SK-N-SH (cell line): ENCODE results near the gene KLRC3. TPM values are rescaled to one million over a fixed set of nuclear protein-coding genes. Genes with fewer than 3 reads are reported as not detected.

ENCODE experiments used
- CTCF ChIA-PET: fragments of 300-600, 350-600 bp; formaldehyde crosslinking; extraction: SDS; loops from one replicate; lab custom pipeline; 2021; lab: Yijun Ruan, JAX
- POLR2A ChIA-PET: fragments of 350-600 bp; sonication (Branson Sonifier 250); formaldehyde crosslinking; extraction: SDS; loops from one replicate; lab custom pipeline; 2020; ENCODE audit warnings: antibody characterized with exemption, inconsistent platforms; lab: Yijun Ruan, JAX
- DNase-seq: peaks from one replicate; pipeline ENCODE4 v3.0.0; 2012
- H2AFZ ChIP-seq: fragments of 200-600 bp; sonication (generic); 2 replicates; pipeline ENCODE4 v1.8.1; 2016; ENCODE audit warnings: antibody characterized with exemption, mild to moderate bottlenecking, low read depth
- H3F3A ChIP-seq: fragments of 200-600 bp; sonication (generic); replicated peaks from 2 replicates; pipeline ENCODE3; 2016; ENCODE audit warnings: antibody characterized with exemption, mild to moderate bottlenecking; ENCODE audit not compliant: insufficient read depth
- H3K27ac ChIP-seq, 2 experiments: fragments of 200-500 bp in 1 of 2; fragments of 200-600 bp in 1 of 2; sonication (Bioruptor generic) in 1 of 2; sonication (generic), shearing (Covaris generic) in 1 of 2; 2 replicates each; pipeline versions ENCODE4 v1.5.1 to v1.6.1; 2014 to 2016; ENCODE audit warnings: low read depth in 2 of 2, inconsistent platforms in 1 of 2, low read length in 1 of 2, mild to moderate bottlenecking in 1 of 2, mixed read lengths in 1 of 2
- H3K27me3 ChIP-seq: fragments of 200-600 bp; sonication (generic), shearing (Covaris generic); 2 replicates; pipeline ENCODE4 v1.6.1; 2016; ENCODE audit warnings: mixed run types; ENCODE audit not compliant: insufficient read depth
- H3K36me3 ChIP-seq, 2 experiments: fragments of 200-500 bp in 1 of 2; fragments of 200-600 bp in 1 of 2; sonication (Bioruptor generic) in 1 of 2; sonication (generic) in 1 of 2; replicated peaks in 1 of 2; 2 replicates each; pipeline versions ENCODE3 to v1.5.1; 2014 to 2016; ENCODE audit warnings: low read length in 1 of 2, mild to moderate bottlenecking in 1 of 2; ENCODE audit not compliant: insufficient read depth in 2 of 2, control insufficient read depth in 1 of 2
- H3K4me1 ChIP-seq, 2 experiments: fragments of 200-500 bp in 1 of 2; fragments of 200-600 bp in 1 of 2; sonication (Bioruptor generic) in 1 of 2; sonication (generic), shearing (Covaris generic) in 1 of 2; 2 replicates each; pipeline versions ENCODE4 v1.5.1 to v1.6.1; 2014 to 2016; ENCODE audit warnings: low read depth in 1 of 2, low read length in 1 of 2, mixed run types in 1 of 2; ENCODE audit not compliant: insufficient read depth in 2 of 2, control insufficient read depth in 1 of 2
- H3K4me2 ChIP-seq: fragments of 200-600 bp; sonication (generic), shearing (Covaris generic); 2 replicates; pipeline ENCODE4 v1.6.1; 2017; ENCODE audit warnings: mixed run types
- H3K4me3 ChIP-seq, 2 experiments: fragments of 200-500 bp in 1 of 2; fragments of 200-600 bp in 1 of 2; sonication (Bioruptor generic) in 1 of 2; sonication (generic), shearing (Covaris generic) in 1 of 2; 2 replicates each; pipeline versions ENCODE4 v1.5.1 to v1.8.1; 2014 to 2016; ENCODE audit warnings: low read depth in 2 of 2, inconsistent platforms in 1 of 2, low read length in 1 of 2, mild to moderate bottlenecking in 1 of 2, mixed read lengths in 1 of 2, moderate library complexity in 1 of 2
- H3K79me2 ChIP-seq: fragments of 200-600 bp; sonication (generic); 2 replicates; pipeline ENCODE4 v1.8.1; 2017; ENCODE audit warnings: mild to moderate bottlenecking; ENCODE audit not compliant: insufficient read depth
- H3K9ac ChIP-seq: fragments of 200-600 bp; sonication (generic); 2 replicates; pipeline ENCODE4 v1.6.1; 2017; ENCODE audit warnings: mixed run types
- H3K9me2 ChIP-seq: fragments of 200-600 bp; sonication (generic); 2 replicates; pipeline ENCODE4 v1.6.1; 2017; ENCODE audit warnings: mixed run types
- H3K9me3 ChIP-seq: fragments of 200-600 bp; sonication (generic); 2 replicates; pipeline ENCODE4 v1.6.1; 2017; ENCODE audit warnings: mixed run types, mild to moderate bottlenecking, moderate library complexity
- H4K20me1 ChIP-seq: fragments of 200-600 bp; sonication (generic); 2 replicates; pipeline ENCODE4 v1.6.1; 2017; ENCODE audit warnings: mild to moderate bottlenecking, mixed run types; ENCODE audit not compliant: insufficient read depth
- CHD2 ChIP-seq: fragments of 150-350 bp; IDR thresholded peaks from 2 replicates; pipeline ENCODE4 v1.6.1; 2018; ENCODE audit warnings: low read length; ENCODE audit not compliant: partially characterized antibody
- EP300 ChIP-seq, 2 experiments: IDR thresholded peaks; 2 replicates each; pipeline versions ENCODE4 v1.4.0 to v1.6.1; 2012; ENCODE audit warnings: borderline replicate concordance in 1 of 2, low read depth in 1 of 2, low read length in 1 of 2
- EZH2phosphoT487 ChIP-seq: fragments of 200-600 bp; sonication (generic); IDR thresholded peaks from 2 replicates; pipeline ENCODE4 v1.6.1; 2017; ENCODE audit warnings: low read depth, mixed run types, mild to moderate bottlenecking, antibody characterized with exemption, moderate library complexity, borderline replicate concordance
- FOXM1 ChIP-seq: IDR thresholded peaks from 2 replicates; pipeline ENCODE4 v1.4.0; 2012; ENCODE audit warnings: low read depth, mild to moderate bottlenecking
- JUND ChIP-seq: IDR thresholded peaks from 2 replicates; pipeline ENCODE4 v1.4.0; 2012
- MAX ChIP-seq: IDR thresholded peaks from 2 replicates; pipeline ENCODE4 v1.4.0; 2012; ENCODE audit warnings: low read depth
- MEF2A ChIP-seq: IDR thresholded peaks from 2 replicates; pipeline ENCODE4 v1.4.0; 2012; ENCODE audit warnings: low read depth, borderline replicate concordance
- MXI1 ChIP-seq: IDR thresholded peaks from 2 replicates; pipeline ENCODE4 v1.6.1; 2012; ENCODE audit warnings: mild to moderate bottlenecking, low read depth, low read length, improper control_type of control experiment
- NFIC ChIP-seq: IDR thresholded peaks from 2 replicates; pipeline ENCODE4 v1.4.0; 2012; ENCODE audit warnings: borderline replicate concordance
- POLR2AphosphoS5 ChIP-seq: IDR thresholded peaks from 2 replicates; pipeline ENCODE4 v1.6.1; 2012; ENCODE audit warnings: low read depth, low read length
- RCOR1 ChIP-seq: fragments of 150-350 bp; IDR thresholded peaks from 2 replicates; pipeline ENCODE4 v1.6.1; 2017; ENCODE audit warnings: antibody characterized with exemption, low read length
- RFX5 ChIP-seq: IDR thresholded peaks from 2 replicates; pipeline ENCODE4 v1.6.1; 2012; ENCODE audit warnings: mild to moderate bottlenecking, improper control_type of control experiment, low read length
- RXRA ChIP-seq: IDR thresholded peaks from 2 replicates; pipeline ENCODE4 v1.4.0; 2012; ENCODE audit warnings: low read depth, mild to moderate bottlenecking, borderline replicate concordance
- SIN3A ChIP-seq: IDR thresholded peaks from 2 replicates; pipeline ENCODE4 v1.6.1; 2012; ENCODE audit warnings: low read depth, mild to moderate bottlenecking, low read length, moderate library complexity, borderline replicate concordance
- SMC3 ChIP-seq: IDR thresholded peaks from 2 replicates; pipeline ENCODE4 v1.6.1; 2012; ENCODE audit warnings: low read depth, low read length, improper control_type of control experiment
- TEAD4 ChIP-seq: IDR thresholded peaks from 2 replicates; pipeline ENCODE4 v1.4.0; 2012; ENCODE audit warnings: mild to moderate bottlenecking, borderline replicate concordance; ENCODE audit not compliant: insufficient read depth
- USF1 ChIP-seq: IDR thresholded peaks from 2 replicates; pipeline ENCODE4 v1.4.0; 2012; ENCODE audit warnings: low read depth, borderline replicate concordance
- WGBS: methylation state at CpG from one replicate; pipeline ENCODE4 v1.1.6; 2017; ENCODE audit warnings: low lambda C conversion rate; 5-methylcytosine and 5-hydroxymethylcytosine counted together
- polyA plus RNA-seq, 3 experiments: library from polyadenylated mRNA; depleted of rRNA; stranded (reverse); fragments of >200 nt; gene quantifications; 2 replicates each; pipeline ENCODE4 v1.2.3, GENCODE V29; 2012
- TF ChIP-seq, protein P1 (sequence below): fragments of 150-350 bp; IDR thresholded peaks from 2 replicates; pipeline ENCODE4 v1.6.1; 2016; ENCODE audit warnings: mild to moderate bottlenecking, low read depth, low read length

KLRC3 gene
- polyA plus RNA-seq, 1 of the 3 experiments (the other 2 are of a cell fraction): not detected

DNA sequence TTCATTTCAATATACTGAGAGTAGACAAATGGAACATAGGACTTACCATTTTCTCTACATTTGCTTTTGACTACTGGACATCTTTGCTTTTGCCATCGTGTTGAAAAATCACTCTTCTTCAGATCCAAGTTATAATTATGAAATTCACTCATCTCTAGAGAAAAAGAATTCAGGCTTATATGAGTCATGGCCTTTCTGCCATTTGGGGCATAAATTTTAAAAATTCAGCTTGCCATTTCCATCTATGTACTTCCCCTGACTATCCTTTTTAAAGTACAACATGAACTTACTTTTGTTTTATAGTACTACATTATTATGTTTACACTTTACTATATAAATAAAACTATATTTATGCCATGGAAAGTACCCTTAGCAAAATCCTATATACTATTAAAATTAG is 33.5 kb downstream of the KLRC3 start (continued):
- TF ChIP-seq MEF2A: no peak
- no peak for TF ChIP-seq FOXM1
- no peak for TF ChIP-seq MXI1
- TF ChIP-seq USF1: no peak
- no peak for TF ChIP-seq POLR2AphosphoS5
- TF ChIP-seq EP300 (IDR thresholded peaks at IDR 0.05; ENCODE audit: borderline replicate concordance in 1 of 2, low read depth in 1 of 2, low read length in 1 of 2): no peak
- TF ChIP-seq SIN3A: no peak
- TF ChIP-seq TEAD4: no peak
- TF ChIP-seq, protein P1, sequence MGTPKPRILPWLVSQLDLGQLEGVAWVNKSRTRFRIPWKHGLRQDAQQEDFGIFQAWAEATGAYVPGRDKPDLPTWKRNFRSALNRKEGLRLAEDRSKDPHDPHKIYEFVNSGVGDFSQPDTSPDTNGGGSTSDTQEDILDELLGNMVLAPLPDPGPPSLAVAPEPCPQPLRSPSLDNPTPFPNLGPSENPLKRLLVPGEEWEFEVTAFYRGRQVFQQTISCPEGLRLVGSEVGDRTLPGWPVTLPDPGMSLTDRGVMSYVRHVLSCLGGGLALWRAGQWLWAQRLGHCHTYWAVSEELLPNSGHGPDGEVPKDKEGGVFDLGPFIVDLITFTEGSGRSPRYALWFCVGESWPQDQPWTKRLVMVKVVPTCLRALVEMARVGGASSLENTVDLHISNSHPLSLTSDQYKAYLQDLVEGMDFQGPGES: no peak
- TF ChIP-seq MAX: no peak
- no peak for TF ChIP-seq EZH2phosphoT487
- TF ChIP-seq NFIC: no peak
- TF ChIP-seq SMC3: no peak

- ChIA-PET POLR2A (no interaction called here), CTCF (interaction anchor here (1.2 to 1.8 kb wide), 2 partner anchors 150 to 365 kb away, joined by 3 to 4 read pairs; no protein-coding TSS in a partner anchor)
- H3K9me3 ChIP-seq: no peaks in the 10 kb centered on the region
- DNase-seq: no peak
- no peaks in the 10 kb centered on the region for H4K20me1 ChIP-seq
- H2AFZ ChIP-seq: no peak overlapping the region
- no peaks in the 10 kb centered on the region for H3K36me3 ChIP-seq
- H3K4me2 ChIP-seq: no peak overlapping the region
- no peaks in the 10 kb centered on the region; the same call in 1 of the 2 replicates for H3K27me3 ChIP-seq
- no peak for TF ChIP-seq JUND
- TF ChIP-seq RXRA: no peak
- H3K27ac ChIP-seq: no peak overlapping the region
- H3K4me3 ChIP-seq: no peak overlapping the region
- no peaks in the 10 kb centered on the region for H3K4me1 ChIP-seq
- no peaks in the 10 kb centered on the region for H3K79me2 ChIP-seq
- H3K9me2 ChIP-seq: no peaks in the 10 kb centered on the region
- H3F3A ChIP-seq: no peaks in the 10 kb centered on the region
- 8% methylated on average over 2 of the region's 2 CpGs for whole genome bisulfite sequencing
- H3K9ac ChIP-seq: no peak overlapping the region
Observed at GRCh38 chr12:10385166-10385613, 35.2 kb downstream of the KLRC3 start.

DNA sequence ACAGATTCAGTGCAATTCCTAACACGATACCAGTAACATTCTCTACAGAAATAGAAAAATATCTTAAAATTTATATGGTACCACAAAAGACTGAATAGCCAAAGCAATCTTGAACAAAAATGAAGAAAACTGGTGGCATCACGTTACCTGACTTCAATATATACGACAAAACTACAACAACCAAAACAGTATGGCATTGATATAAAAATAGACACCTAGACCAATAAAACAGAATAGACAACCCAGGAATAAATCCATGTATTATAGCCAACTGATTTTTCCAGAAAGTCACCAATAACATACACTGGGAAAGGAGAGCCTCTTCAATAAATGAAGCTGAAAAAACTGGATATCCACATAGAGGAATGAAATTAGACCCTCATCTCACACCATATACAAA is 36.2 kb downstream of the KLRC3 start:
- H3K9ac ChIP-seq: no peak overlapping the region
- no peaks in the 10 kb centered on the region for H3F3A ChIP-seq
- H3K4me3 ChIP-seq: no peak overlapping the region
- no peak for DNase-seq
- ChIA-PET CTCF (interaction anchor here (1.8 kb wide), 1 partner anchor 366 kb away, joined by 4 read pairs; no protein-coding TSS in a partner anchor), POLR2A (no interaction called here)
- H3K27me3 ChIP-seq: no peaks in the 10 kb centered on the region; the same call in 1 of the 2 replicates
- H3K79me2 ChIP-seq: no peaks in the 10 kb centered on the region
- no peaks in the 10 kb centered on the region for H3K9me2 ChIP-seq
- H2AFZ ChIP-seq: no peak overlapping the region
- 24% methylated on average over 3 of the region's 3 CpGs for WGBS
- H4K20me1 ChIP-seq: no peaks in the 10 kb centered on the region
- no peaks in the 10 kb centered on the region for H3K36me3 ChIP-seq
- H3K27ac ChIP-seq: no peak overlapping the region
- no peaks in the 10 kb centered on the region for H3K4me1 ChIP-seq
- TF ChIP-seq EP300 (IDR thresholded peaks at IDR 0.05; ENCODE audit: borderline replicate concordance in 1 of 2, low read depth in 1 of 2, low read length in 1 of 2) (no peak), RFX5 (no peak), RCOR1 (no peak), JUND (no peak), TEAD4 (no peak), NFIC (no peak), CHD2 (no peak), MXI1 (no peak), FOXM1 (no peak)
- no peaks in the 10 kb centered on the region for H3K9me3 ChIP-seq
- H3K4me2 ChIP-seq: no peak overlapping the region
